Measurements from ENCODE around the gene SLC16A5. TPM values are rescaled to one million over a fixed set of nuclear protein-coding genes. Genes with fewer than 3 reads are reported as not detected.
"Not testable (repeated sequence)": the region's sequence is repeated elsewhere in the genome, so short reads cannot be mapped to it uniquely, and the experiment has no call there.

SLC16A5 gene
- total RNA-seq, 4 donors from 2014 or later: 41.1 to 101 (median 62.6) TPM

DNA sequence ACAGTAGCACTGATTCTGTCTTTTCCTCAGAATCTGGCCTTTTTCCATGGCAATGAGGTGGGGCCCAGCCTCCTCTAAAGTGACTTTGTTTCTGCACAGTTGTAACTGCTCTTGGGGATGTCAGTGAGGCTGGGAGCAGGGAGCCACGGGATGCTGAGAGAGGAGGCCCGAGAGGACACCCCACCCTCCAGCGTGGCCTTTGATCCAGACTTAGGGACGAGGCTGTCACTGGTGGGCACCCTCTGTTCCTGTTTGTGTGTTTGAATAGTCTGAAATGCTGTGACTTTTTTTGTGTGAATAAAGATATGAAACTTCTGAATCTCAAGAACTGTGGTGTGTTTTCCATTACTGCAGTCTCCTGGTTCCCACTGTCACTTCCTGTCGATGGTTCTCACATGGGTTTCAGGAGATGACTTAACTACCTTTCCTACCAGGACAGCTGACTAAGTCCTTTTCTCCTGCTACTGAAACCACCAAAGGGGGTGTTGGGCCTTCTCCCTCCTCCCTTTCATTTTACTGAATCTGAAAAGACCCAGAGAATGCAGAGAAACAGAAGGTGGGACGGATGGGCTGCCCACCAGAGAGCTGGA, 22.1 kb upstream of the SLC16A5 start:
- H3K4me3 ChIP-seq (ENCODE audit: low read depth, poor library complexity, severe bottlenecking): no peak overlapping the region
- intact Hi-C loops (cut with DNase I; ENCODE audit: low total_unique reads): loop anchor here (10.0 kb wide), 1 partner anchor 109 kb away; no protein-coding TSS in a partner anchor
- 68 to 74% methylated on average over 6 of the region's 6 CpGs for WGBS, 2 donors
- no peak for DNase-seq (ENCODE audit: low spot score in 2 of 2)
- TF ChIP-seq, protein P1, sequence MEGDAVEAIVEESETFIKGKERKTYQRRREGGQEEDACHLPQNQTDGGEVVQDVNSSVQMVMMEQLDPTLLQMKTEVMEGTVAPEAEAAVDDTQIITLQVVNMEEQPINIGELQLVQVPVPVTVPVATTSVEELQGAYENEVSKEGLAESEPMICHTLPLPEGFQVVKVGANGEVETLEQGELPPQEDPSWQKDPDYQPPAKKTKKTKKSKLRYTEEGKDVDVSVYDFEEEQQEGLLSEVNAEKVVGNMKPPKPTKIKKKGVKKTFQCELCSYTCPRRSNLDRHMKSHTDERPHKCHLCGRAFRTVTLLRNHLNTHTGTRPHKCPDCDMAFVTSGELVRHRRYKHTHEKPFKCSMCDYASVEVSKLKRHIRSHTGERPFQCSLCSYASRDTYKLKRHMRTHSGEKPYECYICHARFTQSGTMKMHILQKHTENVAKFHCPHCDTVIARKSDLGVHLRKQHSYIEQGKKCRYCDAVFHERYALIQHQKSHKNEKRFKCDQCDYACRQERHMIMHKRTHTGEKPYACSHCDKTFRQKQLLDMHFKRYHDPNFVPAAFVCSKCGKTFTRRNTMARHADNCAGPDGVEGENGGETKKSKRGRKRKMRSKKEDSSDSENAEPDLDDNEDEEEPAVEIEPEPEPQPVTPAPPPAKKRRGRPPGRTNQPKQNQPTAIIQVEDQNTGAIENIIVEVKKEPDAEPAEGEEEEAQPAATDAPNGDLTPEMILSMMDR (IDR thresholded peaks at IDR 0.05): no peak
- TF ChIP-seq POLR2A (IDR thresholded peaks at IDR 0.05): no peak

DNA sequence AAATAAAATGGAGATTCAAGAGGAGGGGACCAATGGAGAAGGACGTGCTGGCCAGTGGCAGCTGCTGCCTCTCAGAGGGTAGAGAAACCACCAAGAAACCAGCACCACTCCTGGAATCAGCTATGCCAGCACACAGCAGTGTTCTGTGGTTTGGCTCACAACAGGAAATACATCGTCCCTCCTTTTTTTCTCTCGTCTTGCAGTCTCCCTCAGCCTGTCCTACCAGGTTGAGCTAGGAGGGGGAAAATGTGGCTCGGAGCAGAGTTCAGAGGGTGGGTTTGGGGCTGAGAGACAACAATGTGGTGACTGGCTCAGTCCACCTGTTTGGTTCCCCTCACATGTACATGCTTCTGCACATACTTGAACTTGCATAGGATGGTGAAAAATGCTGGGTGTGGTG, 19.9 kb upstream of the SLC16A5 start:
- DNase-seq (ENCODE audit: low spot score in 2 of 2): no peak
- intact Hi-C loops (cut with DNase I; ENCODE audit: low total_unique reads): loop anchor here (10.0 kb wide), 1 partner anchor 107 kb away; no protein-coding TSS in a partner anchor
- no peak for TF ChIP-seq POLR2A (IDR thresholded peaks at IDR 0.05)
- TF ChIP-seq, protein P1 (IDR thresholded peaks at IDR 0.05): no peak
- WGBS, 2 donors: 56 to 70% methylated on average over 4 of the region's 4 CpGs
- H3K4me3 ChIP-seq (ENCODE audit: low read depth, poor library complexity, severe bottlenecking): no peak overlapping the region

DNA sequence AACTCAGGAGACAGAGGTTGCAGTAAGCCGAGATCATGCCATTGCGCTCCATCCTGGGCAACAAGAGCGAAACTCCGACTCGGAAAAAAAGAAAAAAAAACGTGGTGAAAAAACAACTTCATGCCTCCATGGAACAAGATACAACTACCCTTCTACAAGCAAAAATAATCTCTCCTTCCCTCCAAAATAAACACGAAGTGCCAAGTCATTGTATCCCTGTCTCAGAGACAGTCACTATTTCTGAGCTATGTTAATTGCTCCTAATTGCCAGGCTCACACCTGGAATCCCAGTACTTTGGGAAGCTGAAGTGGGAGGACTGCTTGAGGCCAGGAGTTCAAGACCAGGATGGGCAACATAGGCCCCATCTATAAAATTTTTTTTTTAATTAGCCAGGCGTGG, 19.0 kb upstream of the SLC16A5 start:
- TF ChIP-seq, protein P1 (IDR thresholded peaks at IDR 0.05): no peak
- TF ChIP-seq POLR2A (IDR thresholded peaks at IDR 0.05): no peak
- no peak overlapping the region for H3K4me3 ChIP-seq (ENCODE audit: low read depth, poor library complexity, severe bottlenecking)
- intact Hi-C loops (cut with DNase I; ENCODE audit: low total_unique reads): loop anchor here (10.0 kb wide), 1 partner anchor 106 kb away; no protein-coding TSS in a partner anchor
- WGBS, 2 donors: 81 to 88% methylated on average over 8 of the region's 8 CpGs
- no peak for DNase-seq (ENCODE audit: low spot score in 2 of 2)

DNA sequence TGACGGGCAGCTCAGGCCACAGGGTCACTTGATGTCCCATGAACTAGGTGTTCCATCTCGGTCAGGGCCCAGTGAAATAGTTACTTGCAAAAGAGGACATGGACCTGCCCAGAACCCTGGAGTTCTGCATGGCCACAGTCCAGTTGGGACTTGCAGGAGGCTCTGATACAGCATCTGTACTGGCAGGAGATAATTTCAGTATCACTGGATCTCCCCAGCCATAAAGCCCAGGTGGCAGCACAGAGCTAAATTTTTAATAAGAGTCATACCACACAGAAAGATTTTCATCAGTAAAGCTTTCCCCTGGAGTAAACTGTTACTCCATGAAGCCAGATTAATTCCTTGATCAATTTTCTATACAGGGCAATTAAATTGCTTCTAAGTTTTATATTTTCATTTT, 18.0 kb upstream of the SLC16A5 start:
- no peak for DNase-seq (ENCODE audit: low spot score in 2 of 2)
- no peak for TF ChIP-seq POLR2A (IDR thresholded peaks at IDR 0.05)
- TF ChIP-seq, protein P1 (IDR thresholded peaks at IDR 0.05): no peak
- intact Hi-C loops (cut with DNase I; ENCODE audit: low total_unique reads): loop anchor here (10.0 kb wide), 1 partner anchor 105 kb away; no protein-coding TSS in a partner anchor
- WGBS, 2 donors: 72 to 88% methylated on average over 2 of the region's 2 CpGs
- H3K4me3 ChIP-seq (ENCODE audit: low read depth, poor library complexity, severe bottlenecking): no peak overlapping the region

DNA sequence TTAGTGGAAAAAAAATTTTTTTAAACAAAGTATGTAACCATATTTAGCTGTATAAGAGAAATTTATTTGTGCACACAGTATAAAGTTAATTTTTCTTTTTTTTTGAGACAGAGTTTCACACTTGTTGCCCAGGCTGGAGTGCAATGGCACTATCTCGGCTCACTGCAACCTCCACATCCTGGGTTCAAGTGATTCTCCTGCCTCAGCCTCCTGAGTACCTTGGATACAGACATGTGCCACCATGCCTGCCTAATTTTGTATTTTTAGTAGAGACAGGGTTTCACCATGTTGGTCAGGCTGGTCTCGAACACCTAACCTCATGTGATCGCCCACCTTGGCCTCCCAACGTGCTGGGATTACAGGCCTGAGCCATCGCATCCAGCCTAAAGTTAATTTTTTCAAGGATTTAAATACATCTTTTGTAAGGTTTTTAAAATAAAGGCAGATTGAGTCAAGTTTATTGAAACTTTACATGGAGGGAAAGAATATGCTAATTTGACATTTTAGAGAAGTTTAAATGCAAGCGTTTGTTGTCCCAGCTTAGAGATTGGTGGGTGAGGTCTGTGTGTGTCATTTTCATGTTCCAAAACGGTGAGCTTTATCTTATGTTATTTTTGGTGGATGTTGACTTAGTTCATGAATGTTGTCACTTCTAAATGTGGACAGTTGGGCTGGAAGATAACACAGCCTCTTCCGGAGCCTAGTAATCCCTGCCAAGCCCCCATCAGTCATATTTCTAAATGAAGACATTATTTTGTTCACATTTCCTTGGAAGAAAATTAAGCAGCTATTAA, 16.1 kb upstream of the SLC16A5 start:
- H3K4me3 ChIP-seq (ENCODE audit: low read depth, poor library complexity, severe bottlenecking); intact Hi-C loops (cut with DNase I; ENCODE audit: low total_unique reads); DNase-seq (ENCODE audit: low spot score in 2 of 2): not testable (repeated sequence)
- 86 to 88% methylated on average over 8 of the region's 8 CpGs for WGBS, 2 donors

DNA sequence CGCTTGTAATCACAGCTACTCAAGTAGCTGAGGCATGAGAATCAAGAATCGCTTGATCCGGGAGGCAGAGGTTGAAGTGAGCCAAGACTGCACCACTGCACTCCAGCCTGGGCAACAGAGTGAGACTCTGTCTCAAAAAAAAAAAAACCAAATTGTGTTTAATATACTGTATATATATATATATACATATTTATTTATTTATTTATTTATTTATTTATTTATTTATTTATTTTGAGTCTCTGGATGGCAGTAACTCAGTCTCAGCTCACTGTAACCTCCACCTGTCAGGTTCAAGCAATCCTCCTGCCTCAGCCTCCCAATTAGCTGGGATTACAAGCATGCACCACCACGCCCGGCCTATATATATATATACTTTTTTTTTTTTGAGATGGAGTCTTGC, 14.8 kb upstream of the SLC16A5 start:
- intact Hi-C loops (cut with DNase I; ENCODE audit: low total_unique reads); DNase-seq (ENCODE audit: low spot score in 2 of 2); H3K4me3 ChIP-seq (ENCODE audit: low read depth, poor library complexity, severe bottlenecking): not testable (repeated sequence)
- WGBS, 2 donors: 94 to 96% methylated on average over 5 of the region's 5 CpGs
